SJCRH30 (cell line): ENCODE measurements around the gene SYT13. TPM values are rescaled to one million over a fixed set of nuclear protein-coding genes. Genes with fewer than 3 reads are reported as not detected.

Source experiments
- DNase-seq, 2 experiments: peaks; one replicate each; pipeline ENCODE4 v3.0.0-alpha.2; 2015 to 2020
- H3K27ac ChIP-seq: fragments of 250-450 bp; sonication (Bioruptor Pico); 2 replicates; pipeline ENCODE4 v1.5.1; 2020; ENCODE audit warnings: mild to moderate bottlenecking, moderate library complexity
- H3K27me3 ChIP-seq: fragments of 250-450 bp; sonication (Bioruptor Pico); 2 replicates; pipeline ENCODE4 v1.5.1; 2020; ENCODE audit warnings: mild to moderate bottlenecking, moderate library complexity
- H3K36me3 ChIP-seq: fragments of 250-450 bp; sonication (Bioruptor Pico); 2 replicates; pipeline ENCODE4 v1.5.1; 2020; ENCODE audit warnings: mild to moderate bottlenecking, moderate library complexity
- H3K4me1 ChIP-seq: fragments of 250-450 bp; sonication (Bioruptor Pico); 2 replicates; pipeline ENCODE4 v1.5.1; 2020; ENCODE audit warnings: mild to moderate bottlenecking, moderate library complexity
- H3K4me3 ChIP-seq: fragments of 250-450 bp; sonication (Bioruptor Pico); 2 replicates; pipeline ENCODE4 v1.5.1; 2020; ENCODE audit warnings: mild to moderate bottlenecking, moderate library complexity
- H3K9me3 ChIP-seq: fragments of 250-450 bp; sonication (Bioruptor Pico); replicated peaks from 2 replicates; pipeline ENCODE4 v1.5.1; 2020; ENCODE audit warnings: mild to moderate bottlenecking, moderate library complexity
- total RNA-seq: library from RNA; depleted of rRNA; stranded (reverse); fragments of >200 nt; shearing (Covaris generic); gene quantifications from 2 replicates; pipeline ENCODE4 v1.2.3, GENCODE V29; 2014

Gene SYT13
- total RNA-seq, 1 experiment from 2014 or later = not detected

DNA sequence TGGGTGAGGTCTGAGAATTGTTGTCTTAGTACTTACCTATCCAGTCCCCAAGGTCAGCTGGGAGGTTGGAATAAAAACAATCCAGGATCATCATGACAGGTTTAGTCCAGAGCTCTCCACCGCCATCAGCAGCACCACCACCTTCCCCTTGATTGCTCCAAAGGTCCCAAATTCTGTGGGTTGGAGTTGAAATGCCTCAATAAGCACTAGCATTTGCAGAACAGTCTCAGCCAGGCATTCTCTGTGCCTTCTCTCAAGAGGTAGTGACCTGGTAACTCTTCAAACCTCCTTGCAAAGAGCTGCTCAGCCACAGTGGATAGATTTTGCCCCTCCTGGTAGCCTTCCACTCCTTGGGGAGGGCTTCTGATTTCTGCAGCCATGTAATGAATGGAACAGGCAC lies 70.1 kb downstream of the SYT13 start:
- no peaks in the 10 kb centered on the region for H3K4me1 ChIP-seq
- no peak overlapping the region for H3K4me3 ChIP-seq
- H3K36me3 ChIP-seq = 0 out of 2 replicates have a peak, but pooled peaks cover 2% of the 10 kb centered on the region
- no peaks in the 10 kb centered on the region for H3K27me3 ChIP-seq
- H3K9me3 ChIP-seq = no peaks in the 10 kb centered on the region
- DNase-seq = no peak
- no peak overlapping the region for H3K27ac ChIP-seq

GRCh38 chr11:45215098-45215865 lies 70.9 kb downstream of the SYT13 start:
- 0 out of 2 replicates have a peak, but pooled peaks cover 2% of the 10 kb centered on the region for H3K36me3 ChIP-seq
- no peak for DNase-seq
- H3K27ac ChIP-seq = no peak overlapping the region
- H3K9me3 ChIP-seq = no peaks in the 10 kb centered on the region
- no peaks in the 10 kb centered on the region for H3K27me3 ChIP-seq
- H3K4me1 ChIP-seq = no peaks in the 10 kb centered on the region
- no peak overlapping the region for H3K4me3 ChIP-seq

DNA sequence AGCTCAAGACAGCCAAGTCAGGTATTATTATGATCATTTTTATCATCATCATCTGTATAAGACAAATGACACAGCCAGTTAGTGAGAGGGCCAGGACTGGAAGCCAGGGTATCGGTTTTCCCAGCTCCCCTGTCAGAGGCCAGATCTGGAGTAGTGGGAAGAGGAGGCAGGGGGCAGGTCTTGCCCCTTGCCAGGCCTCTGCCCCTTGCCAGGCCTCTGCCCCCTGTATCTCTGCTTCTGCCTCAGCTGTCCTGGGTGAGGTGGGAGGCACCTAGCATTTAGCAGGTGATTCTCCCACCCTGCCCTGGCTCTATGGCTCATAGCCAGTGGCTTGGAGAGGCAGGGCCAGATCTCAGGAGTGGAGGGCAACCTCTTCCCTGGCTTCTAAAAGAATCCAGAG lies 72.4 kb downstream of the SYT13 start:
- Histone ChIP-seq H3K27me3 (no peaks in the 10 kb centered on the region), H3K27ac (no peak overlapping the region), H3K36me3 (peaks cover 4% of the 10 kb centered on the region; the same call in 1 of the 2 replicates), H3K4me1 (no peaks in the 10 kb centered on the region), H3K9me3 (no peaks in the 10 kb centered on the region), H3K4me3 (no peak overlapping the region)
- no peak for DNase-seq

DNA sequence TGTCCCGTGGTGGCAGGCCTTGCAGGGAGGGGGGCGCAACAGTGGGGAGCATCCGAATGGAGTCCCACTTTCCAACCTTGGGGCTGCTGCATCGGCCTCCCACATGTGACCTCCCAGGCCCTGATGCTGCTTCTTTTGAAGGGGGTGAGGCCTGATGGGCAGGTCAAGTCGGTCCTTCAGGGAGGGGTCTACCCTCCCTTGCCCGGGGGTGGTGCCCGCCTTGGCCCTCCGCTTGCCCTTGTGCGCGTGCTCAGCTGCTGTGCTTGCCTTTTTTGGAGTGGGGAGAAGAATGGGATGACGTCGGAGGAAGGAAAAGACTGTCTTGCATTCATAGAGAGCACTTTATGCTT lies 72.8 kb downstream of the SYT13 start:
- Histone ChIP-seq H3K27me3 (no peaks in the 10 kb centered on the region), H3K4me3 (no peak overlapping the region), H3K36me3 (peaks cover 4% of the 10 kb centered on the region; the same call in 1 of the 2 replicates), H3K4me1 (no peaks in the 10 kb centered on the region), H3K9me3 (no peaks in the 10 kb centered on the region), H3K27ac (no peak overlapping the region)
- DNase-seq = no peak

- no peak overlapping the region for H3K4me3 ChIP-seq
- no peaks in the 10 kb centered on the region for H3K27me3 ChIP-seq
- no peaks in the 10 kb centered on the region for H3K9me3 ChIP-seq
- H3K27ac ChIP-seq = no peak overlapping the region
- DNase-seq = no peak
- peaks cover 4% of the 10 kb centered on the region; the same call in 1 of the 2 replicates for H3K36me3 ChIP-seq
- H3K4me1 ChIP-seq = no peaks in the 10 kb centered on the region
These were observed 73.4 kb downstream of the SYT13 start for GRCh38 chr11:45212566-45213315.

DNA sequence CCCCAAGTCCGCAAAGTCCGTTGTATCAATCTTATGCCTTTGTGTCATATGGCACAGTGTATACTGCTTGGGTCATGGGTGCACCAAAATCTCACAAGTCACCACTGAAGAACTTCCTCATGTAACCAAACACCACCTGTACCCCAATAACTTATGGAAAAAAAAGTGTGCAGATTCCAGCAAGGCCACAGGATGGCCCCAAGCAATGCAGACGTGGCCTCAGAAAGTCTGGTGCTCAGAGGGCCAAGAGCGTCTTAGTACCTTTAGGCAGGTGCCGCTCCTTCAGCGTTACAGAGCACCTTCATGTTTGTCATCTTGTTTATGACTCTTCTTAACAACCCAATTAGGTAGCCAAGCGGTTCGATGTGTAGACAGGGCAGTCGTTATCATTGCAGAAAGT lies 74.4 kb downstream of the SYT13 start:
- no peak overlapping the region for H3K27ac ChIP-seq
- H3K4me1 ChIP-seq = no peaks in the 10 kb centered on the region
- no peak overlapping the region for H3K4me3 ChIP-seq
- peaks cover 4% of the 10 kb centered on the region; the same call in 1 of the 2 replicates for H3K36me3 ChIP-seq
- H3K9me3 ChIP-seq = no peaks in the 10 kb centered on the region
- no peak for DNase-seq
- H3K27me3 ChIP-seq = no peaks in the 10 kb centered on the region

DNA sequence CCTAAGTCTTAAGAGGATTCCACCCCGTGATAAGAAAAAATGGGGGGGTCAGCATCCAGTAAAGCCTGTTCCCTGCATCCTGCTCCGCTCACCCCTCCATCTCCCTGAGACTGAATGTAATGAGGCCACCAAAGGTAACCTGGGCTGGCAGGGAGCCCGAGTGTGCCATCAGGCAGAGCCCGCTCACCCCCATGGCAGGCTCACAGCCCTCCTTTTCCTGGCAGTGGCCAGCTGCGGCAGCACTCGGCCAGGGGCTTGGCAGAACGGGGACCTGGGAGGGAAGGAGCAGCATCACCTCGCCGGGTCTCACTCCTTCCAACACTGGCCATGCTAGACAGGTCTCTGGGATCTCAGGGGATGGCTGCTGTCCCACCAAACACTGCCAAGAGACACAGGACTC lies 75.3 kb downstream of the SYT13 start:
- Histone ChIP-seq H3K27me3 (no peaks in the 10 kb centered on the region), H3K36me3 (peaks cover 4% of the 10 kb centered on the region; the same call in 1 of the 2 replicates), H3K27ac (no peak overlapping the region), H3K4me3 (no peak overlapping the region), H3K4me1 (no peaks in the 10 kb centered on the region), H3K9me3 (no peaks in the 10 kb centered on the region)
- DNase-seq = no peak

DNA sequence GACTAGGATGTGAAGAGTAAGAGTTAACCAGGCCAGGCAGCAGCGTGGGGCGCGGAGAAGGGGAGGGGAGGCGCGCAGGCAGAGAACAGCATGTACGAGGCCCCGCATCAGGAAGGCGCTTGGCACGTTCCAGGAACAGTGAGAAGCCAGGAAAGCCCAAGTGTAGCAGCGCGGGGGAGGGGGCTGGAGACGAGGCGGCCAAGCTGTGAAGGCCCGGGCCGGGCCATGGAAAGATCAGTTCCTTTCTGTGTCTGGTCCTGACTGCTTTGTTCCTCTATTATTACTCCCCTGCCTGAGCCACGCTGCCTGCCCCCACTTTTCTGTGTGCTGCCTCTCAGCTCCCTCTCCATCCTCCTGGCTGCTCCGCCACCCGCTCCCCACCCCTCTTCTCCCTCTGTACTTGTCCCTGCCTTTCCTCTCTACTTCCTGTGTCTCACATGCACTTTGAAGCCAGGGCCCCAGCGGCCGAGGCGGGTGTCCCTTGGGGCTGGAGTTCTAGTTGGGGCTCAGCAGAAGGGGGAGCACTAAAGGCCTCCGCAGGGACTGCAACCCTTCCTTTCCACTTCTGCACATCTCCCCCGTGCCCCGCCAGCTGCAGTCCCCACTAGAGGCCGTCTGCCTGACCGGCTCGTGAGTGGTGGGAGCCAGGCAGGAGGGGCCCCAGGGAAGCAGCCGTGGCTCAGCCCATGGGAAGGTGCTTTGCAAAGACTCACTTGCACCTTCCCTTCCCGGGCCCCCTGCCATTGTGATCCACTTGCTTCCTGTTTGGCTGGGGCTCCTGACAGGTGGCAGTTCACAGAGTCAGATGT lies 76.0 kb downstream of the SYT13 start:
- no peak overlapping the region for H3K27ac ChIP-seq
- no peaks in the 10 kb centered on the region for H3K27me3 ChIP-seq
- no peaks in the 10 kb centered on the region for H3K4me1 ChIP-seq
- no peaks in the 10 kb centered on the region for H3K9me3 ChIP-seq
- no peak for DNase-seq
- H3K36me3 ChIP-seq = peaks cover 8% of the 10 kb centered on the region
- H3K4me3 ChIP-seq = no peak overlapping the region

DNA sequence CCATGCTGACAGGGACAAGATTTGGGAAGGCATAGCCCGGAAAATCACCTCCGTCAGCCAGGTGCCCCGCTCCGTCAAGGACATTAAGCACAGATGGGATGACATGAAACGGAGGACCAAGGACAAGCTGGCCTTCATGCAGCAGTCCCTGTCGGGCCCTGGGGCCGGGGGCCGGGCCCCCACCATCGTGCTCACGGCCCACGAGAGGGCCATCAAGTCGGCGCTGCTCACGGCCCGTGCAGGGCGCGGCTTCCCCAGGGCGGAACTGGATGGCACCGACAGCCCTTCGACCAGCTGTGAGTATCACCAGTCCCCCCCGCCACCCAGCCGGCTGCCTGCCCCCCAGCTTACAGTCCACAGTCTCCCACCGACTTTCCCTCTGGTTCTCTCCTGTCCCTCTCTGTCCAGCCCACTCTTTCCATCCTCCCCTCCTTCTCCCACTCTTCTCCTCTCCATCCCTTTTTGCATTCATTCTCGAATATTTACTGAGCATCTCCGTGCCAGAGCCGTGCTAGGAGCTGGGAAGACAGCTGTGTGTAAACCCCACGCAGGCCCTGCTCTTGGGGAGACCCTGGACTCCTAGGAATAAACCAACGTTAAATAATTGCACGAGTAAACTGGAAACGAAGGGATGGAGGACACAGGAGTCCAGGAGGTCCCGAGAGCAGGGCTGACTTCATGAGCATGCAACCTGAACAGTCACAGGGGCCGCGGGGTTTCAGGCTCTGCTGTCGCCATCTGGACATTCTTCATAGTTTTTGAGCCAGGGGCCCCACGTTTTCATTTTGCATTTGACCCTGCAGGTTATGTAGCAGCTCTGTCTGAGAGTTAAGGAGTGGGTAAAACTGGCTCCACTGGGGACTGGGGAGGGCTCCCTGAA lies 76.9 kb downstream of the SYT13 start:
- no peaks in the 10 kb centered on the region for H3K4me1 ChIP-seq
- H3K27me3 ChIP-seq = no peaks in the 10 kb centered on the region
- DNase-seq = no peak
- peaks cover 11% of the 10 kb centered on the region for H3K36me3 ChIP-seq
- H3K4me3 ChIP-seq = no peak overlapping the region
- no peaks in the 10 kb centered on the region for H3K9me3 ChIP-seq
- H3K27ac ChIP-seq = no peak overlapping the region

DNA sequence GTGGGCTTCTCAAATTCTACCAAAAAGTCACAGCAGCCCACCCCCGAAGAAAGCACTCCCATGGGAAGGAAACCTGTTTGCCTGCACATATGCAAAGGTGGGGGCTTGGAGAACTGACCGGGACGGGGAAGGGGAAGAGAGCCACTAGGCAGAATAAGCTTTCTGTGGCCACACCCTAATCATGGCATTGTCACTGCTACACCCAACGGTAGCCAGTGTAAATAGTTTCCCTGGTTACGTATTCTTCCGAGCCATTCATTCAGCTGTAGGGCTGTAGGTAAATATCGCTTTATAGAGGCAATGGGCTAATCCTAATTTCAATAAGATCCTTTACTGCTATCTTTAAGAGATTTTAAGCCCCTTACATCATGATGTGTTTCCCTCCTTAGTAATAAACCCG lies 78.0 kb downstream of the SYT13 start:
- peaks cover 11% of the 10 kb centered on the region for H3K36me3 ChIP-seq
- no peak overlapping the region for H3K27ac ChIP-seq
- H3K27me3 ChIP-seq = no peaks in the 10 kb centered on the region
- no peak overlapping the region for H3K4me3 ChIP-seq
- H3K9me3 ChIP-seq = no peaks in the 10 kb centered on the region
- no peak for DNase-seq
- H3K4me1 ChIP-seq = no peaks in the 10 kb centered on the region

GRCh38 chr11:45205978-45206377 lies 80.2 kb downstream of the SYT13 start:
- Histone ChIP-seq H3K36me3 (peaks cover 19% of the 10 kb centered on the region), H3K27ac (no peak overlapping the region), H3K9me3 (no peaks in the 10 kb centered on the region), H3K4me3 (no peak overlapping the region), H3K4me1 (no peaks in the 10 kb centered on the region), H3K27me3 (no peaks in the 10 kb centered on the region)
- DNase-seq = no peak

DNA sequence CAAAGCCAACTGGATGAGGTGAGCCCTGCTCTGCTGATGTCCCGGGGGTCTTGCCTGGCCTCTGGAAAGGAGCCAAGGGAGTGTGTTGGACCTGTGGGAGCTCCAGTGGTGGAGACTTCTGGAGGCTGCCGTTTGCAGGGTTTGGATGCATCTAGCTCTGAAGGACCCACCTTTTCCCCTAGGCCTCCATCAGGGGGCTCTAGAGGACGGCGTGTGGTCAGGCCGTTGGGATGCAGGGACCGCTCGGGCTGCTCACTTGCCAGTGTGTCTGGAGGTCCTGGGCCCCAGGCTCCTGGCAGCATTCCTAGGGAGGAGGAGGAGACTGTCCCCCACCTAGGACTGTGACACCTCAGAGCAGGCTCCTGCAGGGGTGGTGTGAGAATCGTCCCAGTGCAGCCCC lies 81.4 kb downstream of the SYT13 start:
- no peaks in the 10 kb centered on the region for H3K9me3 ChIP-seq
- no peaks in the 10 kb centered on the region for H3K27me3 ChIP-seq
- no peaks in the 10 kb centered on the region for H3K4me1 ChIP-seq
- DNase-seq = no peak
- H3K27ac ChIP-seq = no peak overlapping the region
- peaks cover 19% of the 10 kb centered on the region for H3K36me3 ChIP-seq
- no peak overlapping the region for H3K4me3 ChIP-seq

GRCh38 chr11:45193695-45194094 lies 92.4 kb downstream of the SYT13 start:
- Histone ChIP-seq H3K4me3 (no peak overlapping the region), H3K36me3 (peaks cover 22% of the 10 kb centered on the region), H3K27me3 (no peaks in the 10 kb centered on the region), H3K27ac (no peak overlapping the region), H3K9me3 (no peaks in the 10 kb centered on the region), H3K4me1 (no peaks in the 10 kb centered on the region)
- DNase-seq = no peak
